Dermis blood vessel endothelial cell (primary cell): ENCODE measurements around the gene GRIK3. TPM values are rescaled to one million over a fixed set of nuclear protein-coding genes. Genes with fewer than 3 reads are reported as not detected.

Experiments
- DNase-seq: peaks from one replicate; pipeline ENCODE4 v3.0.0; 2010
- total RNA-seq: library from RNA; depleted of rRNA; stranded (reverse); fragments of >200 nt; gene quantifications from 2 replicates; pipeline ENCODE4 v1.2.3, GENCODE V29; 2014

Gene GRIK3
- total RNA-seq, 1 donor from 2014 or later, result not detected

GRCh38 chr1:37010011-37010410 is 24.3 kb downstream of the GRIK3 start:
- no peak for DNase-seq

- no peak for DNase-seq
Measured at GRCh38 chr1:37009521-37009920, 24.8 kb downstream of the GRIK3 start.

- DNase-seq, result no peak
Measured at GRCh38 chr1:37006132-37006868, 28.0 kb downstream of the GRIK3 start.

GRCh38 chr1:37002898-37003297 is 31.4 kb downstream of the GRIK3 start:
- DNase-seq, result no peak

GRCh38 chr1:37001703-37002102 is 32.6 kb downstream of the GRIK3 start:
- no peak for DNase-seq

GRCh38 chr1:36996106-36996505 is 38.2 kb downstream of the GRIK3 start:
- DNase-seq, result no peak

GRCh38 chr1:36994868-36995267 is 39.4 kb downstream of the GRIK3 start:
- no peak for DNase-seq

- DNase-seq, result no peak
Measured at GRCh38 chr1:36994294-36994693, 40.0 kb downstream of the GRIK3 start.

GRCh38 chr1:36992139-36992943 is 42.0 kb downstream of the GRIK3 start:
- no peak for DNase-seq

- DNase-seq, result no peak
Measured at GRCh38 chr1:36991551-36991950, 42.8 kb downstream of the GRIK3 start.

- DNase-seq, result no peak
Measured at GRCh38 chr1:36990928-36991327, 43.4 kb downstream of the GRIK3 start.

- no peak for DNase-seq
Measured at GRCh38 chr1:36989241-36989640, 45.1 kb downstream of the GRIK3 start.

GRCh38 chr1:36988741-36989193 is 45.5 kb downstream of the GRIK3 start:
- DNase-seq, result no peak

- no peak for DNase-seq
Measured at GRCh38 chr1:36988321-36988720, 46.0 kb downstream of the GRIK3 start.

- DNase-seq, result no peak
Measured at GRCh38 chr1:36987276-36987675, 47.0 kb downstream of the GRIK3 start.

GRCh38 chr1:36986241-36986985 is 47.9 kb downstream of the GRIK3 start:
- no peak for DNase-seq

GRCh38 chr1:36984675-36985074 is 49.6 kb downstream of the GRIK3 start:
- DNase-seq, result no peak

GRCh38 chr1:36984026-36984425 is 50.3 kb downstream of the GRIK3 start:
- DNase-seq, result no peak

- no peak for DNase-seq
Measured at GRCh38 chr1:36982709-36983108, 51.6 kb downstream of the GRIK3 start.

GRCh38 chr1:36981771-36982622 is 52.3 kb downstream of the GRIK3 start:
- no peak for DNase-seq

GRCh38 chr1:36981126-36981525 is 53.2 kb downstream of the GRIK3 start:
- DNase-seq, result no peak

- DNase-seq, result no peak
Measured at GRCh38 chr1:36977731-36978406, 56.4 kb downstream of the GRIK3 start.
